Adrenal gland (tissue), 5 donors: ENCODE measurements around the gene TSHZ2.

Experiments
- POLR2A ChIP-seq, 2 donors: fragments of 450-650 bp; IDR thresholded peaks; one replicate each; pipeline ENCODE4 v1.6.1; 2017; ENCODE audit warnings: antibody characterized with exemption in 2 of 2, mild to moderate bottlenecking in 2 of 2, moderate library complexity in 1 of 2
- TF ChIP-seq, protein P1 (sequence below), 6 experiments: fragments of 450-650 bp in 4 of 6; fragments of 200-600 bp in 2 of 6; sonication (generic) in 1 of 6; IDR thresholded peaks; 1 replicate in 5 of 6; 2 replicates in 1 of 6; pipeline versions ENCODE4 v1.5.1 to v1.8.0; 2016 to 2021; ENCODE audit warnings: antibody characterized with exemption in 6 of 6, mild to moderate bottlenecking in 2 of 6, moderate library complexity in 1 of 6
- donor health status: DM: no; HTN: no; CAD: no.

DNA sequence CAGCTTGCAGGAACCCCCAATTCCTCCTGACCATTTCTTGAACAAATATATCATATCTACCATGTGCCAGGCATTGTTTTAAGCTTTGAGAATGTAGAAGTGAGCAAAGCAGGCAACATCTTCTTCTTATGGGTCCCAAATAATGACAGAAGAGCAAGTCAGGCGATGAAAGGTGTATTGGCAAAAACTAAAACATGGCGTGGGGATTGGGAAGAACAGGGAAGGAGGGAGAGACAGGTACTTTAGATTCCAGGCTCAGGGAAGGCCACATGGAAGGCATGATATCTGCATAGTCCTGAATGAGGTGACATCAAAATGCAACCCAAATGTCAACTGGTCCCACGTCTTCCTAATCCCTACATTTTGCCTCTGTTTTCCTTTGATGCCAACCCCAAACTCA lies 434.4 kb downstream of the TSHZ2 start:
- TF ChIP-seq, protein P1, sequence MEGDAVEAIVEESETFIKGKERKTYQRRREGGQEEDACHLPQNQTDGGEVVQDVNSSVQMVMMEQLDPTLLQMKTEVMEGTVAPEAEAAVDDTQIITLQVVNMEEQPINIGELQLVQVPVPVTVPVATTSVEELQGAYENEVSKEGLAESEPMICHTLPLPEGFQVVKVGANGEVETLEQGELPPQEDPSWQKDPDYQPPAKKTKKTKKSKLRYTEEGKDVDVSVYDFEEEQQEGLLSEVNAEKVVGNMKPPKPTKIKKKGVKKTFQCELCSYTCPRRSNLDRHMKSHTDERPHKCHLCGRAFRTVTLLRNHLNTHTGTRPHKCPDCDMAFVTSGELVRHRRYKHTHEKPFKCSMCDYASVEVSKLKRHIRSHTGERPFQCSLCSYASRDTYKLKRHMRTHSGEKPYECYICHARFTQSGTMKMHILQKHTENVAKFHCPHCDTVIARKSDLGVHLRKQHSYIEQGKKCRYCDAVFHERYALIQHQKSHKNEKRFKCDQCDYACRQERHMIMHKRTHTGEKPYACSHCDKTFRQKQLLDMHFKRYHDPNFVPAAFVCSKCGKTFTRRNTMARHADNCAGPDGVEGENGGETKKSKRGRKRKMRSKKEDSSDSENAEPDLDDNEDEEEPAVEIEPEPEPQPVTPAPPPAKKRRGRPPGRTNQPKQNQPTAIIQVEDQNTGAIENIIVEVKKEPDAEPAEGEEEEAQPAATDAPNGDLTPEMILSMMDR (IDR thresholded peaks at IDR 0.05), result no peak
- TF ChIP-seq POLR2A (IDR thresholded peaks at IDR 0.05), result no peak
